ENCODE data around the gene SLX9.
"Not testable (repeated sequence)": the region's sequence is repeated elsewhere in the genome, so short reads cannot be mapped to it uniquely, and the experiment has no call there.

The SLX9 gene

GRCh38 chr21:44903050-44903685 lies 36.7 kb upstream of the SLX9 start:
- DNase-seq: no peak

GRCh38 chr21:44903689-44904088 lies 36.1 kb upstream of the SLX9 start:
- DNase-seq: no peak

- no peak for DNase-seq
These were observed 35.5 kb upstream of the SLX9 start for GRCh38 chr21:44904141-44904923.

GRCh38 chr21:44905016-44905727 lies 34.7 kb upstream of the SLX9 start:
- DNase-seq: no peak

- DNase-seq: no peak
These were observed 34.1 kb upstream of the SLX9 start for GRCh38 chr21:44905728-44906090.

GRCh38 chr21:44907225-44907965 lies 32.4 kb upstream of the SLX9 start:
- no peak for DNase-seq

- no peak for DNase-seq
These were observed 31.6 kb upstream of the SLX9 start for GRCh38 chr21:44907966-44908895.

- no peak for DNase-seq
These were observed 30.9 kb upstream of the SLX9 start for GRCh38 chr21:44908908-44909307.

- DNase-seq: no peak
These were observed 30.1 kb upstream of the SLX9 start for GRCh38 chr21:44909719-44910118.

- no peak for DNase-seq
These were observed 29.4 kb upstream of the SLX9 start for GRCh38 chr21:44910229-44911067.

- DNase-seq: no peak
These were observed 28.8 kb upstream of the SLX9 start for GRCh38 chr21:44911068-44911383.

- peak; percentile 55 for DNase-seq
These were observed 28.3 kb upstream of the SLX9 start for GRCh38 chr21:44911384-44912157.

- DNase-seq: no peak
These were observed 27.7 kb upstream of the SLX9 start for GRCh38 chr21:44912158-44912473.

- DNase-seq: not testable (repeated sequence)
These were observed 27.1 kb upstream of the SLX9 start for GRCh38 chr21:44912506-44913412.

GRCh38 chr21:44913425-44914175 lies 26.2 kb upstream of the SLX9 start:
- DNase-seq: no peak

- DNase-seq: peak; percentile 39
These were observed 25.5 kb upstream of the SLX9 start for GRCh38 chr21:44914176-44914874.

GRCh38 chr21:44916965-44917364 lies 22.9 kb upstream of the SLX9 start:
- DNase-seq: no peak

GRCh38 chr21:44917446-44918106 lies 22.3 kb upstream of the SLX9 start:
- DNase-seq: no peak

Data from stimulated activated CD4-positive, alpha-beta T cell treated with anti-CD3 and anti-CD28 coated beads, Interleukin-4, amount 100 ng/mL, for 1 hour (primary cell).